A673 (cell line): ENCODE data around the gene NOP14.
"Not testable (repeated sequence)": the region's sequence is repeated elsewhere in the genome, so short reads cannot be mapped to it uniquely, and the experiment has no call there.

ENCODE experiments used
- EZH2 ChIP-seq: fragments of 200-600 bp; sonication (generic); IDR thresholded peaks from 2 replicates; pipeline ENCODE4 v1.6.1; 2017; ENCODE audit warnings: borderline replicate concordance, low read depth, mild to moderate bottlenecking, mixed read lengths, antibody characterized with exemption, low read length; ENCODE audit not compliant: poor library complexity, severe bottlenecking
- TF ChIP-seq, protein P1 (sequence below): fragments of 300-800, 200-600 bp; sonication (generic); conservative IDR thresholded peaks from 2 replicates; pipeline ENCODE4 v1.5.1; 2017; ENCODE audit warnings: low read depth, mild to moderate bottlenecking, antibody characterized with exemption, low read length, moderate library complexity, mixed read lengths

DNA sequence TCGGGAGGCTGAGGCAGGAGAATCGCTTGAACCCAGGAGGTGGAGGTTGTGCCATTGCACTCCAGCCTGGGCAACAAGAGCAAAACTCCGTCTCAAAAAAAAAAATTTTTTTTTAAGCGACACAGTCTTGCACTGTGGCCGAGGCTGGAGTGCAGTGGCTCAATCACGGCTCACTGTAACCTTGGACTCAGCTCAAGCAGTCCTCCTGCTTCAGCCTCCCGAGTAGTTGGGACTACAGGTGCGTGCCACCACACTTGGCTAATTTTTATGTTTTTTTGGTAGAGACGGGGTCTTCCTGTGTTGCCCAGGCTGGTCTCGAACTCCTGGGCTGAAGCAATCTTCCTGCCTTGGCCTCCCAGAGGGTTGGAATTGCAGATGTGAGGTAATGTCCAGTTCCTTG lies 24.8 kb downstream of the NOP14 start:
- not testable (repeated sequence) for TF ChIP-seq EZH2
- TF ChIP-seq, protein P1, sequence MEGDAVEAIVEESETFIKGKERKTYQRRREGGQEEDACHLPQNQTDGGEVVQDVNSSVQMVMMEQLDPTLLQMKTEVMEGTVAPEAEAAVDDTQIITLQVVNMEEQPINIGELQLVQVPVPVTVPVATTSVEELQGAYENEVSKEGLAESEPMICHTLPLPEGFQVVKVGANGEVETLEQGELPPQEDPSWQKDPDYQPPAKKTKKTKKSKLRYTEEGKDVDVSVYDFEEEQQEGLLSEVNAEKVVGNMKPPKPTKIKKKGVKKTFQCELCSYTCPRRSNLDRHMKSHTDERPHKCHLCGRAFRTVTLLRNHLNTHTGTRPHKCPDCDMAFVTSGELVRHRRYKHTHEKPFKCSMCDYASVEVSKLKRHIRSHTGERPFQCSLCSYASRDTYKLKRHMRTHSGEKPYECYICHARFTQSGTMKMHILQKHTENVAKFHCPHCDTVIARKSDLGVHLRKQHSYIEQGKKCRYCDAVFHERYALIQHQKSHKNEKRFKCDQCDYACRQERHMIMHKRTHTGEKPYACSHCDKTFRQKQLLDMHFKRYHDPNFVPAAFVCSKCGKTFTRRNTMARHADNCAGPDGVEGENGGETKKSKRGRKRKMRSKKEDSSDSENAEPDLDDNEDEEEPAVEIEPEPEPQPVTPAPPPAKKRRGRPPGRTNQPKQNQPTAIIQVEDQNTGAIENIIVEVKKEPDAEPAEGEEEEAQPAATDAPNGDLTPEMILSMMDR = not testable (repeated sequence)
